OCI-M2 (cell line): ENCODE results near the gene ZNF280B.
"Not testable (repeated sequence)": the region's sequence is repeated elsewhere in the genome, so short reads cannot be mapped to it uniquely, and the experiment has no call there.

Experiments used
- DNase-seq: peaks from one replicate; lab custom pipeline; 2025; ENCODE audit not compliant: unreplicated experiment; lab: John Stamatoyannopoulos, UW

Gene ZNF280B

GRCh38 chr22:22535662-22536061, 27.1 kb upstream of the ZNF280B start:
- no peak for DNase-seq

DNA sequence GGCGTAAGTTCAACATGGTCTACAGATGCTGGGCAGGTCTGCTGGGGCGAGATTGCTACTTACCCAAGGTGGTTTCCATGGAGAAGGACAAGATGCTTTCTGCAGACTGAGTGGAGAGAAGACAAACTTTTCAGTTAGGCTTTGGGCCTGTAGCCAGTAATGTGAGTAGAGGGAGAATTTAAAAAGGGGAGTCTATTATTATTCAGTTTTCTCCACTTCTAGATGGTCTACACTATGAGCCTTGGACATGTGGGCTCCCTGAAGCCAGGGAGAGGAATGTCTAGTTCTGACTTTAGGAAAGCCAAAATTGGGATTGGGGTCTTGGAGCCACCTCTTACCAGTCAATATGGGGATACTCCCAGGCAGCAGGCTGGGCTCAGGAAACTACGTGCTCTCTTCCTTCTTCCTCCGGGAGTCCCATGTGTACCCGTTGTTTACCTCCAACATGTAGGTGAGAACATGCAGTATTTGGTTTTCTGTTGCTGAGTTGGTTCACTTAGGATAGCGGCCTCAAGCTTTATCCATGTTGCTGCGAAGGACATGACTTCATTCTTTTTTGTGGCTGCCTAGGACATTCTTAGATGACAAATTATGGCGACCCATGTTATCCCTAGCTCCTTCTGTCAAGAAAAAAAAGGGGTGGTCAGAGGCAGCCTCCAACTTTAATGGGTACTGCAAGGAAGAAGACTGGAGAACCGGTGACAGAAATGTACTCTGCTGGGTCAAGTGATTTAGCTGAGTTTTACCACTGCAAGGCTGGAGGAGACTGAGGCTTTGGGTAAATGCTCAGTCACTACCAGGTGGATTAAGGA, 26.3 kb upstream of the ZNF280B start:
- no peak for DNase-seq

DNA sequence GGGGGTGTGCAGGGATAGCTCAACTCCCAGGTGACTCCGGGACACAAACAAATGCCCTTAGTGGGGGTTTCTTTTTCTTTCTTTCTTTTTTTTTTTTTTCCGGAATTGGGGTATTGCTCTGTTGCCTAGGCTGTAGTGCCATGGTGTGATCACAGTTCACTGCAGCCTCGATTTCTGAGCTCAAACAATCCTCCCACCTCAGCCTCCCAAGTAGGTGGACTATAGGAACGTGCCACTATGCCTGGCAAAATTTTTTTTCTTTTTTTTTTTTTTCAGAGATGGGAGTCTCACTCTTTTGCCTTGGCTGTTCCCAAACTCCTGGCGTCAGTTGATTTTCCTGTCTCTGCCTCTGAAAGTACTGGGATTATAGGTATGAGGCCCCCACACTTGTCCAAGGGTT, 25.3 kb upstream of the ZNF280B start:
- DNase-seq: no peak

- DNase-seq: no peak
Measured at GRCh38 chr22:22533417-22533816, 24.9 kb upstream of the ZNF280B start.

- DNase-seq: not testable (repeated sequence)
Measured at GRCh38 chr22:22532547-22533071, 24.1 kb upstream of the ZNF280B start.

DNA sequence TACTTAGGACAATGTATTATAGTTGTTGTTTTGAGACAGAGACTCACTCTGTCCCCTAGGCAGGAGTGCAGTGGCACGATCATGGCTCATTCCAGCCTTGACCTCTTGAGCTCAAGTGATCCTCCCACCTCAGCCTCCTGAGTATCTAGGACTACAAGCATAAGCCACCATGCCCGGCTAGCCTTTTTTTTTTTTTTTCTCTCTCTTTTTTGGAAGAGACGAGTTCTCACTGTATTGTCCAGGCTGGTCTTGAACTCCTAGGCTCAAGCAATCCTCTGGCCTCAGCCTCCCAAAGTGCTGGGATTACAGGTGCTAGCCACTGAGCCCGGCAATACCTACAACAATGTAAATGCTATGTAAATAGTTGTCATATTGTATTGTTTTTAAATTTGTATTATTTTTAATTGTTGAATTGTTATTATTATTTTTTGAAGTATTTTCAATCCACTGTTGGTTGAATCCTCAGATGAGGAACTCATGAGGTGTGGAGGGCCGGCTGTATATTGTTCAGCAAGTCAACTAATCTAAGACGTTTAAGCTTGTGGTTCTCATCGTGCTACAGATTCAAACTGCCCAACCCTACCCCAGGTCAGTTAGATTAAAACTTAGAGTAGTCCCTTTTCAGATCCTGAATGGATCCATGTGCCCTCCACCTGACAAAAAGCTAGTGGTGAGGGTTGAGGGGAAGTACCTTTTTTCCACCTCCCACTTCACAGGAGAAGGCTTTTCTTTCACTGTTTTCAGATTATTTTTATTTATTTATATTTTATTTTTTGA, 23.4 kb upstream of the ZNF280B start:
- no peak for DNase-seq

DNA sequence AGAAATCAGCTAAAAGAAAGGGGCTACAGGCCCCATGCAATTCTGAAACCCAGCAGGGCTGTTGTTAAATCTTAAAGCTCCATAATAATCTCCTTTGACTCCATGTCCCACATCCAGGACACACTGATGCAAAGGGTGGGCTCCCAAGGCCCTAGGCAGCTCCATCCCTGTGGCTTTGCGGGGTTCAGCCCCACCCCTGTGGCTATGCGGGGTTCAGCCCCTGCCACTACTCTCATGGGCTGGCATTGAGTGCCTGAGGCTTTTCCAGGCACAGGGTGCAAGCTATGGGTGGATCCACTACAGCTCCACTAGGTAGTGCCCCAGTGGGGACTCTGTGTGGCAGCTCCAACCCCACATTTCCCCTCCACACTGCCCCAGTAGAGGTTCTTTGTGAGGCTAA, 20.2 kb upstream of the ZNF280B start:
- DNase-seq: no peak

- no peak for DNase-seq
Measured at GRCh38 chr22:22527312-22527711, 18.8 kb upstream of the ZNF280B start.

DNA sequence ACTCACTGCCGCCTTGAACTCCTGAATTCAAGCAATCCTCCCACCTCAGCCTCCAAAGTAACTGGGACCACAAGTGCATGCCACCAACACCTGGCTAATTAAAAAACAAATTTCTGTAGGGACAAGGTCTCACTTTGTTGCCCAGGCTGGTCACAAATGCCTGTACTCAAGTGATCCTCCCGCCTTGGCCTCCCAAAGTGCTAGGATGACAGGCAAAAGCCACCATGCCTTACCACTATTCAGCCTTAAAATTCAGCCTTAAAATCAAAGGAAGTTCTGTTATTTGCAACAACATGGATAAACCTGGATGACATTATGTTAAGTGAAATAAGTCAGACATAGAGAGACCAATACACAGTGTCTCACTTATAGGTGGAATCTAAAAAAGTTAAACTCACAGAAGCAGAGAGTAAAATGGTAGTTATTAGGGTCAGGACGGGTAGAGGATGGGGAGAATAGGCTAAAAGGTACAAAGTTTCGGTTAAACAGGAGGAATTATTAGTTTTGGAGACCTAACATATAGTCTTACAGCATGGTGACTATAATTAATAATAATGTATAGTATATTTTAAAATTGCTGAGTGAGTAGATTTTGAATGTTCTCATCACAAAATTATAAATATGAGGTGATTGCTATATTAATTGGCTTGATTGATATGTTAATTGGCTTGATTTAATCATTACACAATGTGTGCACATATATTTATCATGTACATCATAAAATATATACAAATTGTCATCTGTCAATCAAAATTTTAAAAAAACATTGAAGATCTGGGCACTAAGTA, 17.8 kb upstream of the ZNF280B start:
- DNase-seq: no peak

DNA sequence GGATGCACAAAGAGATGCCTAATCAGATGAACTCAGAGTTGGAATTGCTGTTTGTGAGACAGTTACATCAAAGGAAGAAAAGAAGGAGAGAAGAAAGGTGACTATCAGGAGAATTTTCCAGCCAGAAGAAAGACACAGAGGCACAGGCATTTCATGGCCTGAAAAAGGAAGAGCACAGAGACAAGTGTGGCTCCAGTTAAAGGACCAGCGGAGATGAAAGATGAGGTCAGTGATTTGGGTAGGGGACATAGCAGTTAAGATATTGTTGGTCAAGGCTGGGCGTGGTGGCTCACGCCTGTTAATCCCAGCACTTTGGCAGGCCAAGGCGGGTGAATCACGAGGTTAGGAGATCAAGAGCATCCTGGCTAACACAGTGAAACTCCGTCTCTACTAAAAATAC, 15.0 kb upstream of the ZNF280B start:
- DNase-seq: no peak

DNA sequence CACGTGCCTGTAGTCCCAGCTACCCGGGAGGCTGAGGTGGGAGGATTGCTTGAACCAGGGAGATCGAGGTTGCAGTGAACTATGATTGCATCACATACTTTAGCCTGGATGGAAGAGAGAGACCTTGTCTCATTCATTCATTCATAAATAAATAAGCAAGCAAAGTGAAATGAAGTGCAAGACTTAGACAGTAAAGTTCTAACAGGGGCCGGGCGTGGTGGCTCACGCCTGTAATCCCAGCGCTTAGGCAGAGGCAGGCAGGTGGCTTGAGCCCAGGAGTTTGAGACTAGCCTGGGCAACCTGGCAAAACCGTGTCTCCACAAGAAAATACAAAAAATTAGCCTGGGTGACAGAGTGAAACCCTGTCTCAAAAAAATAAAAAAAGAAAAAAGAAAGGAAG, 13.1 kb upstream of the ZNF280B start:
- DNase-seq: no peak

GRCh38 chr22:22520667-22521602, 12.4 kb upstream of the ZNF280B start:
- no peak for DNase-seq

GRCh38 chr22:22520020-22520656, 11.6 kb upstream of the ZNF280B start, which contains the start of gene ZNF280A:
TSS of gene ZNF280A (minus strand) at chr22:22520270. CDS start at chr22:22515630, 4,640 bp downstream.
- DNase-seq: no peak

- no peak for DNase-seq
Measured at GRCh38 chr22:22519591-22519990, 11.0 kb upstream of the ZNF280B start.

DNA sequence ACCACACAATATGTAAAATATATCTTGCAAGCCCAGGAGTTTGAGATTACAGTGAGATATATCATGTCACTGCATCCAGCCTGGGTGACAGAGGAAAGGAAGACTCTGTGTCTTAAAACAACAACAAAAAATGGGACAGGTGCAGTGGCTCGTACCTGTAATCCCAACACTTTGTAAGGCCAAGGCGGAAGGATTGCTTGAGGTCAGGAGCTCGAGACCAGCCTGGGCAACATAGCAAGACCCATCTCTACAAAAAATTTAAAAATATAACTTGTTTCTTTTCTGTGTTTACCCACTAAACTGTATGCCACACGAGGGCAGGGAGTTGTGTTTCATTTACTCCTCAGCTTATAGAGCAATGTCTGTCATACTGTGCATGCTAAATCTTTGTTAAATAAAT, 8.4 kb upstream of the ZNF280B start:
- DNase-seq: no peak

GRCh38 chr22:22515890-22516289, 7.3 kb upstream of the ZNF280B start:
- no peak for DNase-seq

GRCh38 chr22:22514431-22514830, 5.9 kb upstream of the ZNF280B start:
- DNase-seq: not testable (repeated sequence)

- DNase-seq: no peak
Measured at GRCh38 chr22:22513619-22514018, 5.1 kb upstream of the ZNF280B start.

GRCh38 chr22:22512951-22513350, 4.4 kb upstream of the ZNF280B start:
- DNase-seq: no peak

- DNase-seq: not testable (repeated sequence)
Measured at GRCh38 chr22:22510833-22511232, 2.3 kb upstream of the ZNF280B start.
